ENCODE measurements around the gene SPATA19. TPM values are rescaled to one million over a fixed set of nuclear protein-coding genes. Genes with fewer than 3 reads are reported as not detected.

Gene SPATA19
- total RNA-seq, 1 donor from 2014 or later, result not detected

DNA sequence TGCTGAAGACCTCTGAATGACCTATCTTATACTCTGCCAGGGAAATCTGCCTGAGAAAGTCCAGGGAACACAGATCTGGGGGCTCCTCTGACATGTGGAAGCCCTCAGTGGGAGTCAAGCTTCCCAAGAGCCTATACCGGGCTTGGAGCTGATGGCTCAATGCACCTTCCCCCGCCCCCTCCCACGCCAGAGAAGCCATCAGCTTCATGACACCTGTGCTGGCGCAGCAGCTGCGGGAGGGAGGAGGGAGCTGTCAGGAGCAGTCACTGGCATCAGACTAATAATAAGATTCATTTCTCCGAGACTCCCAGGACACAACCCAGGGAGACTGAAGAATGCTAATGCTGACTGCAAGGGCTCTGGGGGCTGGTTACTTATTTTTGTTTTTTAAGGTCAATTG, 47.8 kb downstream of the SPATA19 start:
- H3K36me3 Mint-ChIP-seq, result no peaks in the 10 kb centered on the region
- H3K27me3 Mint-ChIP-seq (ENCODE audit: low read depth), result peaks cover 20% of the 10 kb centered on the region
- TF ChIP-seq, protein P1, sequence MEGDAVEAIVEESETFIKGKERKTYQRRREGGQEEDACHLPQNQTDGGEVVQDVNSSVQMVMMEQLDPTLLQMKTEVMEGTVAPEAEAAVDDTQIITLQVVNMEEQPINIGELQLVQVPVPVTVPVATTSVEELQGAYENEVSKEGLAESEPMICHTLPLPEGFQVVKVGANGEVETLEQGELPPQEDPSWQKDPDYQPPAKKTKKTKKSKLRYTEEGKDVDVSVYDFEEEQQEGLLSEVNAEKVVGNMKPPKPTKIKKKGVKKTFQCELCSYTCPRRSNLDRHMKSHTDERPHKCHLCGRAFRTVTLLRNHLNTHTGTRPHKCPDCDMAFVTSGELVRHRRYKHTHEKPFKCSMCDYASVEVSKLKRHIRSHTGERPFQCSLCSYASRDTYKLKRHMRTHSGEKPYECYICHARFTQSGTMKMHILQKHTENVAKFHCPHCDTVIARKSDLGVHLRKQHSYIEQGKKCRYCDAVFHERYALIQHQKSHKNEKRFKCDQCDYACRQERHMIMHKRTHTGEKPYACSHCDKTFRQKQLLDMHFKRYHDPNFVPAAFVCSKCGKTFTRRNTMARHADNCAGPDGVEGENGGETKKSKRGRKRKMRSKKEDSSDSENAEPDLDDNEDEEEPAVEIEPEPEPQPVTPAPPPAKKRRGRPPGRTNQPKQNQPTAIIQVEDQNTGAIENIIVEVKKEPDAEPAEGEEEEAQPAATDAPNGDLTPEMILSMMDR (IDR thresholded peaks at IDR 0.05; ENCODE audit: unreplicated experiment), result no peak
- no peak overlapping the region for H3K4me3 Mint-ChIP-seq
- H3K9me3 Mint-ChIP-seq, result peaks cover 11% of the 10 kb centered on the region
- no peak overlapping the region for H3K27ac Mint-ChIP-seq
- DNase-seq (ENCODE audit: low spot score in 2 of 2, unreplicated experiment in 2 of 2), result no peak
- H3K4me1 Mint-ChIP-seq, result no peaks in the 10 kb centered on the region

DNA sequence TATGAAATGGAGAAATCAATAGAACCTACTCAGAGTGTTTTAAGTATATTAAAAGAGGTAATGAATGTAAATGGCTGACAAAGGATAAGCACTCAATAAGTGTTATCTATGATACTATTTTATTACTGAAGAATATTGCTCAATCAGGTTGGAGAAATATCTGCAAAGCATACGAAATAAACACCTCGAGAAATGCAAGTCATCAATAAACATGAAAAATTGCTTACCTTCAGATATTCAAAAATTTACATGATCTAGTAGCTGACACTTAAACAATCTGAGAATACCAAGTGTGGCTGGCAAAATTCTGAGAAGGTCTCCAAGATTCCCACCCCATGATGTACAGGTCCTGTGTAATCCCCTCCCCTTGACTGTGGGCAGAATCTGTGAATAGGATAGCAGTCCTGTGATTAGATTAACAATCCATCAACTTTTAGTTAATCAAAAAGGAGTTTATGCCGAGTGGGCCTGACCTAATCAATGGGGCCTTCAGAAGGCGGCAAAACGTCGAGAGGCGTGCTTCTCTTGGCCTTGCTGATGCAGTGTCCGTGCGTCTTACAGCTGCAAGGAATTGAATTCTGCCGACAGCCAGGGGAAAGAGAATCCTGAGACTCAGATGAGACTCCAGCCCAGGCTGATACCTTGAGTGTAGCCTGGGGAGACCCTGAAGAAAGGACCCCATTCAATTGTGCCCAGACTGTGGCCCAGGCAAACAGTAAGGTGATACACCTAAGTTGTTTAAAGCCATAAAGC, 49.1 kb downstream of the SPATA19 start:
- Mint-ChIP-seq H3K9me3 (peaks cover 14% of the 10 kb centered on the region), H3K27me3 (ENCODE audit: low read depth) (peaks cover 24% of the 10 kb centered on the region), H3K4me1 (no peaks in the 10 kb centered on the region), H3K36me3 (no peaks in the 10 kb centered on the region), H3K27ac (no peak overlapping the region), H3K4me3 (no peak overlapping the region)
- no peak for DNase-seq (ENCODE audit: low spot score in 2 of 2, unreplicated experiment in 2 of 2)
- TF ChIP-seq, protein P1 (IDR thresholded peaks at IDR 0.05; ENCODE audit: unreplicated experiment), result no peak

DNA sequence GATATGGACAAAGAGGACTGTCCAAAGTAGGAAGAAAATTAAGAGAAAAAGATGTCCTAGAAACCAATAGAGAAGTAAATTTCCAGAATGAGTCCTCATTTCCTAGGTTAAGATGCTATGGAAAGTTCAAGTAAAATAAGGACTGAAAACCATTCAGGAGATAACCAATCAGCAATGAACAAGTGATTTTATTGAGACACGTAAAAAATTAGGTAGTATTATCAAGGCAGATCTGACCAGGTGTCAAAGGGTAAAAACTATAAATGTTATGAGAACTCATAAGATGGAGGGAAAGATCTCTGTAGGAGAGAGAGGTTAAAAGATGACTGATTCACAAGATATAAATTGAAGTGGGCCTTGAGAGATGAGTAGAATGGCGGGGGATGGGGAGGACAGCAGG, 50.2 kb downstream of the SPATA19 start:
- Mint-ChIP-seq H3K4me1 (no peaks in the 10 kb centered on the region), H3K36me3 (no peaks in the 10 kb centered on the region), H3K4me3 (no peak overlapping the region), H3K27me3 (ENCODE audit: low read depth) (peaks cover 35% of the 10 kb centered on the region), H3K9me3 (peaks cover 14% of the 10 kb centered on the region), H3K27ac (no peak overlapping the region)
- TF ChIP-seq, protein P1 (IDR thresholded peaks at IDR 0.05; ENCODE audit: unreplicated experiment), result no peak
- DNase-seq (ENCODE audit: low spot score in 2 of 2, unreplicated experiment in 2 of 2), result no peak

DNA sequence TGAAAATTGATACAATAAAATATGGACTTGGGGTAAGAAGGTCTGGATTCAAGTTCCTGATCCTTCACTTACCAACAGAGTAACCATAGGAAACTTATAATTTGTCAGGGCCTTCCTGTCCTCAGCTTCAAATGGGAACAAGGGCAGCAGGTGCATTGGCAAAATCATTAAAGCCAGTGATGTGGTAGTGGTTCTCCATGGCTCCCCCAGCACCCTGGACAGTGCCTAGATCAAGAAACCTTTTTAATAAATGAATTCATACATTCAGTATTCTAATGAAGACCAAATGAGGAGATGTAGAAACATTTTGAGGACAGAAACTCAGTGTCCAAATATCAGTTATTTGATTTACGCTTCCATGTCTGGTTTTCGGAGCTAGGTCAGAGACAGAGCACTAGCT, 51.1 kb downstream of the SPATA19 start:
- no peak overlapping the region for H3K27ac Mint-ChIP-seq
- TF ChIP-seq, protein P1 (IDR thresholded peaks at IDR 0.05; ENCODE audit: unreplicated experiment), result no peak
- H3K4me3 Mint-ChIP-seq, result no peak overlapping the region
- no peaks in the 10 kb centered on the region for H3K4me1 Mint-ChIP-seq
- H3K9me3 Mint-ChIP-seq, result peaks cover 14% of the 10 kb centered on the region
- peaks cover 41% of the 10 kb centered on the region for H3K27me3 Mint-ChIP-seq (ENCODE audit: low read depth)
- DNase-seq (ENCODE audit: low spot score in 2 of 2, unreplicated experiment in 2 of 2), result no peak
- H3K36me3 Mint-ChIP-seq, result no peaks in the 10 kb centered on the region

DNA sequence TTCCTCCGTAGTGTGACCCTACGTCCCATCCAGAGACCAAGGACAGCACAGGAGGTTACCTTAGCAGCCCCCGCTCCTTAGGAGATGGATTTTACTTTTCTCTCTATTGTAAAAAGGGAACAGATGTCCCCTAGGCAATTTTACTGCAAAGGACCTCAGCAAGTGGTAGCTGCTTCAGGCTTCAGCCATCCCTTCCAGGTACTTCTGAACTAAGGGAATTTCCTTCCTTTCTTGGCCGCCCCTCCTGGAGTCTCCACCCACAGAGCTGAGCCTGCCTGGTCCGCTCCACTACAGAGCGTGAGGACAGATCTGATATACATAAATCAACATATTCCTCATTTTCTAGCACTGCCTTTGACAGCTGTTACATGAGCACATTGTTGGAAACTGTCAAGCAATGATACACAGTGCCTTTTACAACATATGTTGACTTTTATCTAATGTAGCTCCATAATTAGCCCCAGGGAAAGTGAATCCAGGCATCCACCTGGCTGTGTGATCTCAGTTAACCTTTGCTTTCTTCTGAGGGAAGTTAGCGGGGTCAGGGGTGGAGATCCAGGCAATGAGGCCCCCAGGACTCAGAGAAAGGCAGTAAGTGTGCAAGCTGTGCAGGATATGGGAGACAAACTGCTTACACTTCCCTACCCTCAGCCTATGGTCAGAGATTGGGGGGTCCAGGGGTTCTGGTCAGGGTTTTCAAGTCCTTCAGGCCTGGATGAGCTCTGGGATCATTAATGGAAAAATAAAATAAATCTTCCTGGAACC, 51.9 kb downstream of the SPATA19 start:
- Mint-ChIP-seq H3K27ac (no peak overlapping the region), H3K4me1 (no peaks in the 10 kb centered on the region), H3K27me3 (ENCODE audit: low read depth) (peaks cover 44% of the 10 kb centered on the region), H3K4me3 (no peak overlapping the region), H3K36me3 (no peaks in the 10 kb centered on the region), H3K9me3 (peaks cover 14% of the 10 kb centered on the region)
- no peak for DNase-seq (ENCODE audit: low spot score in 2 of 2, unreplicated experiment in 2 of 2)
- TF ChIP-seq, protein P1 (IDR thresholded peaks at IDR 0.05; ENCODE audit: unreplicated experiment), result no peak
